ENCODE results near the gene TM9SF3.

TM9SF3 gene

DNA sequence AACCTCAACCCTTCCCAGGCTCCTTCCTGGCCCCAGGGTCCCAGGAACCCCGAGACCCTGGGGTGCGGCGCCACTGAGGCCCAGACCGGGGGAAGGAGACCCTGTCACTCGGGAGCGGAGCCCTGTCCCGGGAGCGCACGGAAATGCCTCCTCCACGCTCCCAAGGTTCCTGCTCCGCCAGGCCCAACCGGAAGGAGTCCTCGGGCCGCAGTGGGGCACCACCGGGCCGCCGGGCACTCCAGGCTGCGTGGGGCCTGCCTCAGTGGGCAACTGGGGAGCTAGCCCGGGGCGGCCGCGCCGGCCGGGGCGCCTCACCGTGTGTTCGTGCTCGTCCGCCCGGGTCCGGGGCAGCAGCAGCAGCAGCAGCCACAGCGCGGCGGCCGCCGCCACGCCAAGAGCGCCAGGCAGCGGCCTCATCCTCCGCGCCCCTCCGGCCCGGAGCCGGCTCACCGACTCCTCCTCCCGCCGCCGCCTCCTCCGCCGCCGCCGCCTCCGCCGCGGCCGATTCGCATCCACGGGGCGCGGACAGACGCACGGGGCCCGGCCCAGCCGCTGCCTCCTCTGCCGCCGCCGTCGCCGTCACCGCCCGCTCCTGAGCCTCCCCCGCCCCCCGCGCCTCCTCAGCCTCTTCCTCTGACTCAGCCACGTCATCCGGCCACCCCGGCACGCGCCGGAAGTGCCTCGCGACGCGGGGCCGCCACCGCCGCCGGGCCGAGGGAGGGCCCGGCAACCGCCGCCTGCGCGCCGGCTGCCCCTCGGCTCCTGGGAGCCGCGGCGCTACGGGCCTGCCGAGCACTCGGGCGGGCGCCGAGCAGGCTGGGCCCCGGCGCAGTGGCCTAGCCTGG lies at the start of gene TM9SF3:
TSS of gene TM9SF3 (minus strand) at position 594 of the 845 bp plus-strand sequence. CDS start at position 417, 177 bp downstream.
- TF ChIP-seq, protein P1, sequence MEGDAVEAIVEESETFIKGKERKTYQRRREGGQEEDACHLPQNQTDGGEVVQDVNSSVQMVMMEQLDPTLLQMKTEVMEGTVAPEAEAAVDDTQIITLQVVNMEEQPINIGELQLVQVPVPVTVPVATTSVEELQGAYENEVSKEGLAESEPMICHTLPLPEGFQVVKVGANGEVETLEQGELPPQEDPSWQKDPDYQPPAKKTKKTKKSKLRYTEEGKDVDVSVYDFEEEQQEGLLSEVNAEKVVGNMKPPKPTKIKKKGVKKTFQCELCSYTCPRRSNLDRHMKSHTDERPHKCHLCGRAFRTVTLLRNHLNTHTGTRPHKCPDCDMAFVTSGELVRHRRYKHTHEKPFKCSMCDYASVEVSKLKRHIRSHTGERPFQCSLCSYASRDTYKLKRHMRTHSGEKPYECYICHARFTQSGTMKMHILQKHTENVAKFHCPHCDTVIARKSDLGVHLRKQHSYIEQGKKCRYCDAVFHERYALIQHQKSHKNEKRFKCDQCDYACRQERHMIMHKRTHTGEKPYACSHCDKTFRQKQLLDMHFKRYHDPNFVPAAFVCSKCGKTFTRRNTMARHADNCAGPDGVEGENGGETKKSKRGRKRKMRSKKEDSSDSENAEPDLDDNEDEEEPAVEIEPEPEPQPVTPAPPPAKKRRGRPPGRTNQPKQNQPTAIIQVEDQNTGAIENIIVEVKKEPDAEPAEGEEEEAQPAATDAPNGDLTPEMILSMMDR (conservative IDR thresholded peaks at IDR 0.05; ENCODE audit: low read depth), result no peak
- ChIA-PET CTCF (interaction anchor here (0.8 kb wide), 1 partner anchor 369 kb away, joined by 5 read pairs; no protein-coding TSS in a partner anchor), POLR2A (ENCODE audit: low non-redundant PET) (interaction anchor here (0.6 to 0.7 kb wide), 2 partner anchors 37 to 170 kb away, joined by 3 to 4 read pairs; no protein-coding TSS in a partner anchor)
- H3K27ac ChIP-seq, result peak within 1 kb of the TSS; percentile 95
- DNase-seq (ENCODE audit: low spot score), result peak; percentile 91

DNA sequence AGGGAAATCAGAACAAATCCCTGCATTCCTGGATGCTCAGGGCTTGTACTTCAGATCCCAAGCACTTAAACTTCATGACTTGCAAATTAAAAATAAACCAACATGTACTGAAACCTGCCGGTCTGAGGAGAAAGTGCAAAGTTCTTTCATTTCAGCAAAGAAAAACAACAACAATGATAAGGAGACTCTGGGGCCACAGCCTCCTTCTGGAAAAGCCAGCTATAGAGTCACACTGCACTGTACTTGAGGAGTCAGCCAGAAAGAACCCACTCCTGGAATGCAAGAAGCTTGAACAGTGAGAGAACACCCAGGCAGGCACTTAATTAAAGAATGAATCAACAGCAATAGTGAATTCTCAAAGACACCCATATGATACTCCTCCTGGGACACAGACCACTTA lies 49.7 kb upstream of the TM9SF3 start:
- TF ChIP-seq, protein P1 (conservative IDR thresholded peaks at IDR 0.05; ENCODE audit: low read depth), result no peak
- POLR2A ChIA-PET (ENCODE audit: low non-redundant PET), result interaction anchor here (0.5 kb wide), 1 partner anchor 10 kb away, joined by 3 read pairs; no protein-coding TSS in a partner anchor
- no peak for DNase-seq (ENCODE audit: low spot score)
- CTCF ChIA-PET, result interaction anchor here (0.6 kb wide), 1 partner anchor 43 kb away, joined by 5 read pairs; no protein-coding TSS in a partner anchor
- H3K27ac ChIP-seq, result no peak overlapping the region

DNA sequence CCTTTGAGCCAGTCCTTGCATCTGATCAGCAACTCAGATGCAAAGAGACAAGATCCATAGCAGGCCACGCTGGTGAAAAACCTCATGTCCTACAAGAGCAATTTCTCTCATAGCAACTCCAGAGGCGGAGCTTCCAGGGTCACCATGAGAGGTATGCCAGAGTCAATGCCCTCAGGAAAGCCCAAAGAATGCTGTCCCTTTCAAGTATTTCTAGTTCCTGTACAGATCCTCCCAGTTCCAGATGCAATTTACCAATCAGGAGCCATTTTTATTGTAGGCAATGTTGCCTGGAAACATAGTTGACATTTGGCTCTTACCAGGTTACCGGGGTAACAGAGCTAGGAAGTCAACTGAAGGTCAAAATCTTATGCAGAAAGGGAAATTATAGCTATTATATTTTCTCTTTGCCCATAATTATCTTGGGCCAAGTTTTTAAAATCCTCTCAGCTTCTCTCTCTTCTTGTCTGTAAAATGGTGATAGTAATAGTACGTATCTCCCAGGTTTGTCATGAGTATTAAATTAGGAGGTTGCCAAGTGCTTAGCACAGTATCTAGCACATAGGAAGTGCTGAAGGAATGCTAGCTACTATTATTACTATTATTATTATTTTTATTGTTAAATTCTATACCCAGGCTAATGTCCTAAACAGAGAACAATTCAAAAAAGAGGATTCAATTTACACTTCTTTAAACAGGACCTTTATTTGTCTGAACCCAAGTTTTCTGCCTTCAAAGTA lies 46.3 kb upstream of the TM9SF3 start:
- TF ChIP-seq, protein P1 (conservative IDR thresholded peaks at IDR 0.05; ENCODE audit: low read depth), result no peak
- CTCF ChIA-PET, result interaction anchor here (0.6 kb wide), 1 partner anchor 21 kb away, joined by 3 read pairs; no protein-coding TSS in a partner anchor
- DNase-seq (ENCODE audit: low spot score), result no peak

DNA sequence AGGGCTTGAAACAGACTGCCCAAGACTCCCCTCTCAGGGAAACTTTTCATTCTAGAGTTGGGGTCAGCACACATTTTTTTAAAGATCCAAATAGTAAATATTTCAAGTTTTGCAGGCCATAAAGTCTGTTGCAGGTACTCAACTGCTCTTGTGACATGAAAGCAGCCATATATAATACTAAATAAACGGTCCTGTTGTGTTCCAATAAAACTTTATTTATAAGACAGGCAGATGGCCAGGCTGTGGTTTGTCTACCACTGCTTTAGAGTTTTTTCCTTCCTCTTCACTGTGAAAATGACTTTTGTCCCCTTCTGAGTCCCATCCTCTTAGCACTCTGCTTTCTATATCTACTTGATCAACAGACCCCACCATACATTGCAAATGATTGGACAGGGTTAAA lies 40.5 kb upstream of the TM9SF3 start:
- no peak for DNase-seq (ENCODE audit: low spot score)
- TF ChIP-seq, protein P1 (conservative IDR thresholded peaks at IDR 0.05; ENCODE audit: low read depth), result no peak
- ChIA-PET POLR2A (ENCODE audit: low non-redundant PET) (no interaction called here), CTCF (no interaction called here)
- no peak overlapping the region for H3K27ac ChIP-seq

More for the DNA sequence above, 46.3 kb upstream of the TM9SF3 start:
- H3K27ac ChIP-seq, result no peak overlapping the region
- POLR2A ChIA-PET (ENCODE audit: low non-redundant PET), result no interaction called here

DNA sequence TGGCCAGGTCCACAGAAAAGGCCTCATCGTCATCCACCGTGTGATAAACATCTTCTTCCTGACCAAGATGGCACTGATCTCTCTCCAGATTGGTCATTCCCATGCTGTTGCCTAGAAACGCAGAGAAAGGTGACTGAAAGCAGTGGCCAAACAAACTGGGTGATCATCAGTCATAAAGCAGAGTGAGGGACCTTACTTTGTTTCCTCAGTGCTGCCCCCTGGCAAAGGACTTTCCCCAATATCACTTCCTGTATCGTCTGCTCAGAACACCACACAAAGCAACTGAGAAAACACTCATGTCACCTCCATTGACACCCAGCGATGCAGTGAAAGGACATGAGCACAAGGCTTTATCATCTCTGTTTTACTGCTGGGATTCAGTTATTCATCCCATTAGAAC lies 40.0 kb upstream of the TM9SF3 start:
- DNase-seq (ENCODE audit: low spot score), result no peak
- CTCF ChIA-PET, result no interaction called here

DNA sequence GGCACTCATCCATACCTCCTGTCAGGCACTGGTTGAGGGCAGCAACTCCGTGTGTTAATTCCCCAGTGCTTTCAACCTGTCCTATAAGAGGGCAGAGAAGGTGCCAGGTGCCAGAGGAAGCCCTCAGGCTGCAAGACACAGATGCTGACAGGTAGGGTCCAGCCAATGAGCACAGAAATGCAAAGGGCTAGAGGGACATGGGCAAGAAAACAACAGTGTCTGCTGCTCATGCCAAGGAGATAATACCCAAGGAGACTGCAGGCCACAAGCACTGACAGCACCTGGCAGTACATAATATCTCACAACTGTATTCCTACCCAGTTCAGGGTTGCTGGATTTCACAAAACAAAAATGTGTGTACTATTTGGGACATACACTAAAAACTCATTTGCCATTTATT lies 38.4 kb upstream of the TM9SF3 start:
- no peak overlapping the region for H3K27ac ChIP-seq
- CTCF ChIA-PET, result no interaction called here
- POLR2A ChIA-PET (ENCODE audit: low non-redundant PET), result no interaction called here
- no peak for DNase-seq (ENCODE audit: low spot score)
- TF ChIP-seq, protein P1 (conservative IDR thresholded peaks at IDR 0.05; ENCODE audit: low read depth), result no peak

More for the DNA sequence above, 40.0 kb upstream of the TM9SF3 start:
- TF ChIP-seq, protein P1 (conservative IDR thresholded peaks at IDR 0.05; ENCODE audit: low read depth), result no peak
- POLR2A ChIA-PET (ENCODE audit: low non-redundant PET), result no interaction called here
- no peak overlapping the region for H3K27ac ChIP-seq

All from RWPE1 (cell line).